Activated CD4-positive, alpha-beta memory T cell treated with anti-CD3 and anti-CD28 coated beads, Interleukin-2, amount 10 ng/mL, durations not matched to agents 7 days and 5 days (primary cell): ENCODE results near the gene CLIC3. TPM values are rescaled to one million over a fixed set of nuclear protein-coding genes. Genes with fewer than 3 reads are reported as not detected.
"Not testable (repeated sequence)": the region's sequence is repeated elsewhere in the genome, so short reads cannot be mapped to it uniquely, and the experiment has no call there.

ENCODE experiments used
- CTCF ChIA-PET: fragments of 350-600 bp; sonication (Branson Sonifier 250); formaldehyde crosslinking; loops from one replicate; lab custom pipeline; 2021; ENCODE audit warnings: antibody characterized with exemption, inconsistent platforms; lab: Charles Lee
- POLR2A ChIA-PET: fragments of 350-600 bp; sonication (Branson Sonifier 250); formaldehyde crosslinking; loops from one replicate; lab custom pipeline; 2021; ENCODE audit warnings: antibody characterized with exemption; lab: Charles Lee
- DNase-seq: peaks from one replicate; pipeline ENCODE4 v3.0.0-alpha.2; 2020
- H3K27ac Mint-ChIP-seq: one replicate; pipeline ENCODE4 v1.8.0; 2021; ENCODE audit warnings: mild to moderate bottlenecking, mixed read lengths
- H3K27me3 Mint-ChIP-seq: one replicate; pipeline ENCODE4 v1.8.0; 2021; ENCODE audit warnings: mixed read lengths
- H3K36me3 Mint-ChIP-seq: one replicate; pipeline ENCODE4 v1.8.0; 2021; ENCODE audit warnings: low read depth, mixed read lengths
- H3K4me1 Mint-ChIP-seq: one replicate; pipeline ENCODE4 v1.8.0; 2021; ENCODE audit warnings: mixed read lengths
- H3K4me3 Mint-ChIP-seq: one replicate; pipeline ENCODE4 v1.8.0; 2021; ENCODE audit warnings: mild to moderate bottlenecking, mixed read lengths
- H3K9me3 Mint-ChIP-seq: one replicate; pipeline ENCODE4 v1.8.0; 2021; ENCODE audit warnings: mixed read lengths
- total RNA-seq, 2 experiments: library from RNA; stranded (reverse); gene quantifications; one replicate each; pipeline ENCODE4 v1.2.3, GENCODE V29; 2021

CLIC3 gene
- total RNA-seq, 2 experiments from 2014 or later = 3.7 to 4.9 TPM

- H3K36me3 Mint-ChIP-seq = peaks cover 3% of the 10 kb centered on the region
- no peaks in the 10 kb centered on the region for H3K27me3 Mint-ChIP-seq
- H3K9me3 Mint-ChIP-seq = no peaks in the 10 kb centered on the region
- no peak overlapping the region for H3K4me3 Mint-ChIP-seq
- no peak overlapping the region for H3K27ac Mint-ChIP-seq
- POLR2A ChIA-PET = interaction anchor here (0.9 to 1.3 kb wide), 2 partner anchors 8 to 44 kb away, joined by 3 to 5 read pairs; partner anchors contain the start of gene ABCA2
- CTCF ChIA-PET = interaction anchor here (1.2 to 9.9 kb wide), 5 partner anchors 8 to 150 kb away, joined by 3 to 149 read pairs (median 12); partner anchors contain the start of genes C8G, FBXW5, NPDC1 and TRAF2
- peaks cover 35% of the 10 kb centered on the region for H3K4me1 Mint-ChIP-seq
- no peak for DNase-seq
These were observed 40.7 kb upstream of the CLIC3 start for GRCh38 chr9:137037035-137037434.

DNA sequence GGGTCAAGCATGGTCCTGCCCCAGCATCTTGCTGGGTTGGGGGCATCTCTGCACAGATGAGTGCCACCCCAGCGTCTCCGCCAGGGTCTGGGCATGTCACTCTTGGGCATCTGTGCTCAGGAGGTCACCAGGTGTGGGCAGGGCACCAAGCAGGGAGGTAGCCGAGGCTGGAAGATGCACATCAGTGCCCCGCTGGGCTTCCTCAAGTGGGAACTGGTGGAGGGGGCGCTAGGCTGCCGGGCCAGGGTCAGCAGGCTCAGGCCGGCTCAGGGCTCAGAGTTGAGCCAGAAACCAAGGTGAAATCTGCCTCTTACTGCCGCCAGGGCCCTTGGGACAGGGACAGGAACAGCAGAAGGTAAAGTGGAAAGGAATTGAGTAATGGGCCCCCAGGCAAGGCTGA, 39.6 kb upstream of the CLIC3 start:
- POLR2A ChIA-PET = interaction anchor here (0.8 to 2.9 kb wide), 13 partner anchors 11 to 309 kb away, joined by 3 to 13 read pairs (median 5); partner anchors contain the start of genes AJM1, NPDC1, PAXX and RABL6
- Mint-ChIP-seq H3K27ac (no peak overlapping the region), H3K4me3 (no peak overlapping the region), H3K9me3 (no peaks in the 10 kb centered on the region), H3K27me3 (no peaks in the 10 kb centered on the region), H3K4me1 (peaks cover 39% of the 10 kb centered on the region), H3K36me3 (peaks cover 4% of the 10 kb centered on the region)
- CTCF ChIA-PET = interaction anchor here (0.7 to 9.9 kb wide), 38 partner anchors 8 to 307 kb away, joined by 3 to 149 read pairs (median 8); partner anchors contain the start of genes AJM1, C8G, CLIC3 and FBXW5
- no peak for DNase-seq

- POLR2A ChIA-PET = interaction anchor here (0.7 to 2.9 kb wide), 27 partner anchors 9 to 308 kb away, joined by 3 to 13 read pairs (median 5); partner anchors contain the start of genes AJM1, CLIC3, FBXW5 and NPDC1
- Mint-ChIP-seq H3K4me1 (peaks cover 44% of the 10 kb centered on the region), H3K36me3 (peaks cover 8% of the 10 kb centered on the region), H3K9me3 (no peaks in the 10 kb centered on the region), H3K27me3 (no peaks in the 10 kb centered on the region), H3K4me3 (peak overlapping the region; percentile 64), H3K27ac (peak overlapping the region; percentile 98)
- no peak for DNase-seq
- CTCF ChIA-PET = interaction anchor here (0.7 to 9.9 kb wide), 51 partner anchors 9 to 309 kb away, joined by 3 to 149 read pairs (median 6); partner anchors contain the start of genes AJM1, C8G, CLIC3 and FBXW5
These were observed 39.1 kb upstream of the CLIC3 start for GRCh38 chr9:137035507-137035834.

GRCh38 chr9:137034709-137035506, 38.5 kb upstream of the CLIC3 start:
- H3K27me3 Mint-ChIP-seq = no peaks in the 10 kb centered on the region
- POLR2A ChIA-PET = interaction anchor here (0.7 to 2.9 kb wide), 31 partner anchors 9 to 308 kb away, joined by 3 to 13 read pairs (median 5); partner anchors contain the start of genes AJM1, CLIC3, FBXW5 and NPDC1
- H3K36me3 Mint-ChIP-seq = peaks cover 8% of the 10 kb centered on the region
- CTCF ChIA-PET = interaction anchor here (0.6 to 9.9 kb wide), 56 partner anchors 9 to 308 kb away, joined by 3 to 149 read pairs (median 5); partner anchors contain the start of genes AJM1, C8G, CLIC3 and FBXW5
- H3K4me3 Mint-ChIP-seq = peak overlapping the region; percentile 64
- H3K27ac Mint-ChIP-seq = peak overlapping the region; percentile 98
- peaks cover 50% of the 10 kb centered on the region for H3K4me1 Mint-ChIP-seq
- no peaks in the 10 kb centered on the region for H3K9me3 Mint-ChIP-seq
- DNase-seq = peak; percentile 90

GRCh38 chr9:137034039-137034708, 37.8 kb upstream of the CLIC3 start:
- POLR2A ChIA-PET = interaction anchor here (0.7 to 2.9 kb wide), 24 partner anchors 9 to 247 kb away, joined by 3 to 13 read pairs (median 5); partner anchors contain the start of genes AJM1, CLIC3, FBXW5 and NPDC1
- peaks cover 8% of the 10 kb centered on the region for H3K36me3 Mint-ChIP-seq

DNA sequence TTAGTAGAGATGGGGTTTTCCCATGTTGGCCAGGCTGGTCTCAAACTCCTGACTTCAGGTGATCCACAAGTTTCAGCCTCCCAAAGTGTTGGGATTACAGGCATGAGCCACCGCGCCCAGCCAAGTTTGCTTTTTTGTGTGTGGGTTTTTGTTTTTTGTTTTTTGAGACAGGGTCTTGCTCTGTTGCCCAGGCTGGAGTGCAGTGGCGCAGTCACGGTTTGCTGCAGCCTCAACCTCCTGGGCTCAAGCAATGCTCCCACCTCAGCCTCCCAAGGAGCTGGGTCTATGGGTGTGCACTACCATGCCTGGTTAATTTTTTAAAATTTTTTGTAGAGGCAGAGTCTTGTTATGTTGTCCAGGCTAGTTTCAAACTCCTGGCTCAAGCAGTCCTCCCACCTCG, 37.1 kb upstream of the CLIC3 start:
- ChIA-PET CTCF (interaction anchor here (2.0 to 9.9 kb wide), 6 partner anchors 13 to 243 kb away, joined by 6 to 149 read pairs (median 23); partner anchors contain the start of genes AJM1, C8G, FBXW5 and NPDC1), POLR2A (interaction anchor here (1.3 to 2.6 kb wide), 3 partner anchors 11 to 226 kb away, joined by 3 to 12 read pairs (median 11); partner anchors contain the start of genes RABL6 and TUBB4B)
- Mint-ChIP-seq H3K27ac (peak overlapping the region; percentile 78), H3K4me1 (peaks cover 61% of the 10 kb centered on the region), H3K4me3 (peak overlapping the region; percentile 58)
- not testable (repeated sequence) for DNase-seq, H3K27me3 Mint-ChIP-seq, H3K36me3 Mint-ChIP-seq, H3K9me3 Mint-ChIP-seq

More at GRCh38 chr9:137034039-137034708, 37.8 kb upstream of the CLIC3 start:
- Mint-ChIP-seq H3K4me1 (peaks cover 57% of the 10 kb centered on the region), H3K27me3 (no peaks in the 10 kb centered on the region), H3K27ac (peak overlapping the region; percentile 98), H3K9me3 (no peaks in the 10 kb centered on the region), H3K4me3 (peak overlapping the region; percentile 64)
- no peak for DNase-seq
- CTCF ChIA-PET = interaction anchor here (0.6 to 9.9 kb wide), 42 partner anchors 9 to 307 kb away, joined by 3 to 149 read pairs (median 8); partner anchors contain the start of genes AJM1, C8G, CLIC3 and FBXW5

- peak overlapping the region; percentile 85 for H3K27ac Mint-ChIP-seq
- peak overlapping the region; percentile 58 for H3K4me3 Mint-ChIP-seq
- no peak for DNase-seq
- H3K9me3 Mint-ChIP-seq = no peaks in the 10 kb centered on the region
- peaks cover 61% of the 10 kb centered on the region for H3K4me1 Mint-ChIP-seq
- H3K36me3 Mint-ChIP-seq = peaks cover 8% of the 10 kb centered on the region
- ChIA-PET POLR2A (interaction anchor here (1.0 kb wide), 1 partner anchor 58 kb away, joined by 3 read pairs; no protein-coding TSS in a partner anchor), CTCF (interaction anchor here (1.5 to 9.9 kb wide), 5 partner anchors 14 to 306 kb away, joined by 4 to 149 read pairs (median 46); partner anchors contain the start of genes AJM1, C8G, FBXW5 and NPDC1)
- H3K27me3 Mint-ChIP-seq = no peaks in the 10 kb centered on the region
These were observed 36.5 kb upstream of the CLIC3 start for GRCh38 chr9:137032858-137033257.

DNA sequence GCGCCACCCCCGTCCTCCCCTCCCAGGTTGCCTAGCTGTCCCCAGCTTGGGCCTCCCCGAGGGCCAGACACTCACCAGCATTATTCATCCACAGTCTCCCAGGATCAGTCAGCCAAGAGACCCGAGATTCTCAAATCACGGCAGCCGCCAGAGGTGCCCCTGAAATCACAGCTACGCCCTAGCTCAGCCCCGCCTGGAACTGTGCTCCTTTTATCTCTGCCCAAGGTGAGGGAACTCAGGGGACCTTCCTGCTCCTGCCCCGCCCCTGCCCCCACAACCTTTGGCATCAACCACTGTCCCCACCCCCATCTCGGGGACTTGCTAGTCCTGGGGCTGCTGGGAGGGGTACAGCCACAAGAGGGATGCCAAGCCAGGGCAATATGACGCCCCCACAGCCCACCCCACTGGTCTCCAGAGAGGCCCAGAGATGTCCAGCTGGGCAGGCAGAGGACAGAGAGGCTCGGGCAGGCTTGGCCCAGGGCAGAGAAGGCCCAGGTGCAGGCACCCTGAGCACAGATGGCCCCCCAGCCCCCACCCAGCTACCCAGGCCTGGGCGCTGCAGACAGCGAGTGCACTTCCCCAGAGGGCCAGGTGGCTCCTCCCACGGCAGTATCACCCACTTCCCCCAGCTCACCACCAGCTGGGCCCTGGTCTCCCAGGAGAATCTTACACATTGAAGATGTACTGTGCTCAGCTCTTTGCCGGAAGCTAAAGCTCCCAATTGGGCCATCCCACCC, 35.7 kb upstream of the CLIC3 start, which contains the start of gene FUT7:
FUT7 (minus strand) TSS at position 185 of the 737 bp plus-strand sequence; CDS start at position 88, 97 bp downstream.
- CTCF ChIA-PET = interaction anchor here (0.5 to 9.9 kb wide), 6 partner anchors 36 to 305 kb away, joined by 3 to 149 read pairs (median 5); partner anchors contain the start of genes AJM1, C8G, FBXW5 and SAPCD2
- DNase-seq = no peak
- peak within 1 kb of the TSS; percentile 91 for H3K27ac Mint-ChIP-seq
- no peaks in the 10 kb centered on the region for H3K27me3 Mint-ChIP-seq
- H3K4me1 Mint-ChIP-seq = peaks cover 64% of the 10 kb centered on the region
- POLR2A ChIA-PET = interaction anchor here (0.7 to 1.9 kb wide), 4 partner anchors 36 to 225 kb away, joined by 3 to 6 read pairs (median 3); partner anchors contain the start of genes CLIC3, RABL6 and TUBB4B
- no peaks in the 10 kb centered on the region for H3K9me3 Mint-ChIP-seq
- peak within 1 kb of the TSS; percentile 76 for H3K4me3 Mint-ChIP-seq
- H3K36me3 Mint-ChIP-seq = peaks cover 5% of the 10 kb centered on the region

- Mint-ChIP-seq H3K36me3 (peaks cover 5% of the 10 kb centered on the region), H3K4me1 (peaks cover 70% of the 10 kb centered on the region), H3K27ac (peak overlapping the region; percentile 91), H3K27me3 (no peaks in the 10 kb centered on the region), H3K4me3 (peak overlapping the region; percentile 76), H3K9me3 (no peaks in the 10 kb centered on the region)
- CTCF ChIA-PET = interaction anchor here (1.2 to 9.9 kb wide), 13 partner anchors 11 to 244 kb away, joined by 3 to 149 read pairs (median 8); partner anchors contain the start of genes AJM1, C8G, CLIC3 and FBXW5
- POLR2A ChIA-PET = interaction anchor here (1.2 to 2.9 kb wide), 7 partner anchors 14 to 224 kb away, joined by 3 to 15 read pairs (median 5); partner anchors contain the start of genes CLIC3, PAXX and RABL6
- peak; percentile 69 for DNase-seq
These were observed 34.5 kb upstream of the CLIC3 start for GRCh38 chr9:137030538-137031527.

DNA sequence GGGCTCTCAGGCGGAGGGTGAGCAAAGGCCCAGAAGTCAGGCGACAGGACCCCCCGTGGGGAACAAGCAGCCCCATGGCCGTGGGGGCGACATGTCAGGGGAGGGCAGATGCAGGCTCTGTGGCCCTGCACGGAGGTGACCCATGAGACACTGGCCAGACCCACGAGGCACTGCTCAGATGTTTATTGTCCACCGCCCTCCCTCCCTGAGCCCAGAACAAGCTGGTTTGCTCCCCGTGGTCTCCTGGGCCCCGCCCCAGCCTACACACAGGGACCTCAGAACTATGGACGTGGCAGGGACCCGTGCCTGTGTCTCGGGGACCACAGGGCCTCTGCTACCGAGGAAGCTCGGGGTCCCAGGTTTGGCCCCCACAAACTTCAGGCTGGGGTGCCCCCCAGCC, 33.6 kb upstream of the CLIC3 start:
- Mint-ChIP-seq H3K27me3 (no peaks in the 10 kb centered on the region), H3K4me3 (peak overlapping the region; percentile 76), H3K4me1 (peaks cover 64% of the 10 kb centered on the region), H3K36me3 (peaks cover 5% of the 10 kb centered on the region), H3K9me3 (no peaks in the 10 kb centered on the region), H3K27ac (peak overlapping the region; percentile 91)
- ChIA-PET CTCF (interaction anchor here (0.6 to 9.9 kb wide), 37 partner anchors 9 to 303 kb away, joined by 3 to 149 read pairs (median 7); partner anchors contain the start of genes AJM1, C8G, CLIC3 and FBXW5), POLR2A (interaction anchor here (1.2 to 2.9 kb wide), 9 partner anchors 8 to 211 kb away, joined by 3 to 15 read pairs (median 5); partner anchors contain the start of genes CLIC3, PAXX and TUBB4B)
- DNase-seq = no peak
